Measurements from ENCODE around the gene DMXL2.

- no peak for TF ChIP-seq CTCF (IDR thresholded peaks at IDR 0.05)
- no peak for TF ChIP-seq POLR2A (IDR thresholded peaks at IDR 0.05)
Measured at GRCh38 chr15:51658664-51659063, 36.1 kb upstream of the DMXL2 start.
